Mesodermal cell (in vitro differentiated cells): ENCODE measurements around the gene KRTAP5-7.
"Not testable (repeated sequence)": the region's sequence is repeated elsewhere in the genome, so short reads cannot be mapped to it uniquely, and the experiment has no call there.

Experiments used
- H3K27ac ChIP-seq: 2 replicates; pipeline ENCODE4 v1.7.0; 2013; ENCODE audit warnings: mild to moderate bottlenecking, low read depth, low read length, moderate library complexity; ENCODE audit not compliant: severe bottlenecking
- H3K36me3 ChIP-seq: 2 replicates; pipeline ENCODE4 v1.7.1; 2013; ENCODE audit warnings: mild to moderate bottlenecking, low read length, moderate library complexity; ENCODE audit not compliant: control insufficient read depth, insufficient read depth
- H3K4me1 ChIP-seq: one replicate; pipeline ENCODE4 v1.7.1; 2013; ENCODE audit warnings: mild to moderate bottlenecking, low read length; ENCODE audit not compliant: insufficient read depth, control insufficient read depth, poor library complexity, severe bottlenecking
- H3K4me3 ChIP-seq: 2 replicates; pipeline ENCODE4 v1.7.0; 2013; ENCODE audit warnings: low read length, control low read depth, mild to moderate bottlenecking; ENCODE audit not compliant: insufficient read depth, poor library complexity, severe bottlenecking; ENCODE audit errors: extremely low read depth
- H3K9me3 ChIP-seq: 2 replicates; pipeline ENCODE4 v1.7.1; 2013; ENCODE audit warnings: mild to moderate bottlenecking, low read length, moderate library complexity; ENCODE audit not compliant: control insufficient read depth
- WGBS, 2 experiments: methylation state at CpG; one replicate each; pipeline ENCODE4 v1.1.5; 2013; ENCODE audit warnings: missing lambda C conversion rate in 2 of 2; ENCODE audit not compliant: insufficient coverage in 2 of 2; 5-methylcytosine and 5-hydroxymethylcytosine counted together

The KRTAP5-7 gene

DNA sequence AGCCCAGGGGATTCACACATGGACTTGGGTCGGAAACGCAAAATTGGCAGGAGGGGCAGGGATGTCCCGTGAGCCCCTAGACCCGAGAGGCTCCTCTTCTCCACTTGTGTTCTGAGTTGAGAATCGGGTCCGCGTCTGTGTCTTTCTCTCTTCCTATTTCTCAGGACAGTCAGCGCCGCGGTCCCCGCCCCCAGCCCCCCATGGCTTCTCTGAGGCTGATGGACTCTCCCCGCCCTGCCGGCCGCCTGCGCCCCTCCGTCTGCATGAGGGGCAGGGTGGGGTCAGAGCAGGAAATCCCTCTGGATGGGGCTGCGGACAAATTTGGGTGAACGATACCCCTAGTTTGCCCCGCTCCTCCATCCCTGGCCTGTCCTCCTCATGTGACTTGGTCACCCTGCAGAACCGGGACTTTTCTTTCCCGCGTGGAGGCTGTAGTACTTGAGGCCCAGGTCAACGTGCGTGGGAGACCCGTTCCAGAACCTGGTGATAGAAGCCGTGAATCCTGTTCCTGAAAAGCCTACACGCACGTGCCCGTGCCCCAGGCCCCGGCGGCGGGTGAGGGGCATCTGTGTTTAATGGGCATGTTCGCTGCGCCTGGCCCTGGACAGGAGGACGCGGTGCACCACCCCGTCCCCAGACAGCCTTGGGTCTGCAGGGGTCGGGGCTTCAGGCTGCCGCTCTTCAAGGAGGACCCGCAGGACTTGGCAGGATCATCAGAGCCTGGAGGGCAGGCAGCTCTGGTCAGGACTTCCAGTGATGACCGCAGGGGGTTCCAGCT lies 49.8 kb downstream of the KRTAP5-7 start:
- H3K4me3 ChIP-seq, H3K27ac ChIP-seq, H3K4me1 ChIP-seq, H3K36me3 ChIP-seq, H3K9me3 ChIP-seq: not testable (repeated sequence)
- WGBS, 2 experiments, result 91 to 95% methylated on average over 29 of the region's 41 CpGs

DNA sequence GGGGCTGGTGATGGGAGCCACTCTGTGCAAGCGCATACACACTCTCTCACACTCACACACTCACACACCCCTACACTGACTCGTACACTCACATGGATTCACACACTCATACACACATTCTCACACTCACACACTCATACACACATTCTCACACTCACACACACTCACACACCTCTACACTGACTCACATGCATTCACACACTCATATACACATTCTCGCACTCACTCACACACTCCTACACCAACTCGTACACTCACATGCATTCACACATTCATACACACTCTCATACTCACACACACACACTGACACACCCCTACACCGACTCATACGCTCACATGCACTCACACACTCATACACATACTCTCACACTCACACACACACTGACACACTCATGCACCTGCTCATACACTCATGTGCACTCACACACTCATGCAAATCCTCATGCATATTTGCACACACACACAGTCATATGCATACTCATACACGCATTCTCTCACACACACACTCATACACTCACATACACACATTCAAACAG lies 50.5 kb downstream of the KRTAP5-7 start:
- no peaks in the 10 kb centered on the region for H3K4me1 ChIP-seq
- H3K9me3 ChIP-seq, result no peaks in the 10 kb centered on the region
- H3K27ac ChIP-seq, result no peak overlapping the region
- H3K36me3 ChIP-seq, result no peaks in the 10 kb centered on the region
- WGBS, 2 experiments, result 89 to 94% methylated on average over 7 of the region's 7 CpGs
- no peak overlapping the region for H3K4me3 ChIP-seq
